ENCODE measurements around the gene LIN28B. TPM values are rescaled to one million over a fixed set of nuclear protein-coding genes. Genes with fewer than 3 reads are reported as not detected.
"Not testable (repeated sequence)": the region's sequence is repeated elsewhere in the genome, so short reads cannot be mapped to it uniquely, and the experiment has no call there.

Gene LIN28B
- total RNA-seq, 2 donors from 2014 or later: not detected

DNA sequence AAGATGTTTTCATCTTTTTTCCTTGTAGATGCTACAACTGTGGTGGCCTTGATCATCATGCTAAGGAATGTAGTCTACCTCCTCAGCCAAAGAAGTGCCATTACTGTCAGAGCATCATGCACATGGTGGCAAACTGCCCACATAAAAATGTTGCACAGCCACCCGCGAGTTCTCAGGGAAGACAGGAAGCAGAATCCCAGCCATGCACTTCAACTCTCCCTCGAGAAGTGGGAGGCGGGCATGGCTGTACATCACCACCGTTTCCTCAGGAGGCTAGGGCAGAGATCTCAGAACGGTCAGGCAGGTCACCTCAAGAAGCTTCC, 121.4 kb downstream of the LIN28B start:
- no peaks in the 10 kb centered on the region for H3K9me3 ChIP-seq
- no peak for DNase-seq
- H3K4me3 ChIP-seq: no peak overlapping the region
- WGBS, 2 donors: 42 to 50% methylated on average over 6 of the region's 6 CpGs
- no peak for ATAC-seq
- TF ChIP-seq, protein P1, sequence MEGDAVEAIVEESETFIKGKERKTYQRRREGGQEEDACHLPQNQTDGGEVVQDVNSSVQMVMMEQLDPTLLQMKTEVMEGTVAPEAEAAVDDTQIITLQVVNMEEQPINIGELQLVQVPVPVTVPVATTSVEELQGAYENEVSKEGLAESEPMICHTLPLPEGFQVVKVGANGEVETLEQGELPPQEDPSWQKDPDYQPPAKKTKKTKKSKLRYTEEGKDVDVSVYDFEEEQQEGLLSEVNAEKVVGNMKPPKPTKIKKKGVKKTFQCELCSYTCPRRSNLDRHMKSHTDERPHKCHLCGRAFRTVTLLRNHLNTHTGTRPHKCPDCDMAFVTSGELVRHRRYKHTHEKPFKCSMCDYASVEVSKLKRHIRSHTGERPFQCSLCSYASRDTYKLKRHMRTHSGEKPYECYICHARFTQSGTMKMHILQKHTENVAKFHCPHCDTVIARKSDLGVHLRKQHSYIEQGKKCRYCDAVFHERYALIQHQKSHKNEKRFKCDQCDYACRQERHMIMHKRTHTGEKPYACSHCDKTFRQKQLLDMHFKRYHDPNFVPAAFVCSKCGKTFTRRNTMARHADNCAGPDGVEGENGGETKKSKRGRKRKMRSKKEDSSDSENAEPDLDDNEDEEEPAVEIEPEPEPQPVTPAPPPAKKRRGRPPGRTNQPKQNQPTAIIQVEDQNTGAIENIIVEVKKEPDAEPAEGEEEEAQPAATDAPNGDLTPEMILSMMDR (IDR thresholded peaks at IDR 0.05): no peak
- no peak for TF ChIP-seq POLR2A (IDR thresholded peaks at IDR 0.05)
- H3K27me3 ChIP-seq: no peaks in the 10 kb centered on the region
- no peaks in the 10 kb centered on the region for H3K36me3 ChIP-seq (replicated peaks in 1 of 2; ENCODE audit: insufficient read depth in 1 of 2, low read depth in 2 of 2)
- no peak overlapping the region for H3K27ac ChIP-seq
- intact Hi-C loops (cut with DNase I): no loop called here
- H3K4me1 ChIP-seq: no peaks in the 10 kb centered on the region

DNA sequence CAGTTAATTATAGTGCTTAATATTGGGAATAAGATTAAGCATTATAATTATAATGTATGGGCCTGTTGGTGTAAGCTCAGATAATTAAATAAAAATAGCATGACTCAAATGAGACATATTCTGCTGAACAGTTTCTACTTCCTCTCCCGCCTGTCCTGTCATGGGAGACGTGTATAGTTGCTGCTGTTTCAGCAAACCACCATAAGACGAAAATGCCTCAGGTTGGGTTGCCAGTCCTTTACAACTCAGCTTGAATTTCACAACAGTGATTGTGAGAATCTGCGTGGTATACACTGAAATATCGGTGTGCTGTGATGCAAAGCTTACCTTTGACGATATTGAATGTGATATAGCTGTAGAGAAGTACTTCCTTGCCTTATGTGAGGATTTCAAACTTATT, 123.4 kb downstream of the LIN28B start:
- Histone ChIP-seq H3K27ac (no peak overlapping the region), H3K4me1 (no peaks in the 10 kb centered on the region), H3K27me3 (no peaks in the 10 kb centered on the region), H3K36me3 (replicated peaks in 1 of 2; ENCODE audit: insufficient read depth in 1 of 2, low read depth in 2 of 2) (no peaks in the 10 kb centered on the region), H3K9me3 (no peaks in the 10 kb centered on the region), H3K4me3 (no peak overlapping the region)
- DNase-seq (no peak), ATAC-seq (no peak)
- no peak for TF ChIP-seq POLR2A (IDR thresholded peaks at IDR 0.05)
- TF ChIP-seq, protein P1 (IDR thresholded peaks at IDR 0.05): no peak
- WGBS, 2 donors: 63 to 76% methylated on average over 6 of the region's 6 CpGs
- intact Hi-C loops (cut with DNase I): no loop called here

DNA sequence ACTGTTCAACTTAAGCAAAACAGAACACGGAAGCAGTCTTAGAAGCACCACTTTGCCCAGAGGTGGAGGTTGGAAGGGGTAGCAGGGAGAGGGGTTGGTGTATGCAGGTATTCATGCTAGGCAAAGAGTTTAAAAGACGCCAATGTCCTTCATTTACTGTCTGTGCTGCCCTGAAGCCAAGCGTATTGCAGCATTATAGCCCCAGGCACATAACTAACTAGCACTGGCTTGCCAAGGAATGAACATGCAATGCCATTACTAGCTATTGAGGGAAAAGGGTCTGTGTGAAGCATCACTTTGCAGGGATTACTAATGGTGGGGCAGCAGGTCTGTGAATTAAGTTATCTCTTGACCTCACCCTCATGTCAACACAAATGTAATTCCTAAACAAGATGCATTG, 124.8 kb downstream of the LIN28B start:
- intact Hi-C loops (cut with DNase I); H3K4me3 ChIP-seq; ATAC-seq; H3K36me3 ChIP-seq (replicated peaks in 1 of 2; ENCODE audit: insufficient read depth in 1 of 2, low read depth in 2 of 2); H3K9me3 ChIP-seq; H3K4me1 ChIP-seq; H3K27ac ChIP-seq; DNase-seq; H3K27me3 ChIP-seq: not testable (repeated sequence)
- WGBS, 2 donors: 47 to 51% methylated on average over 3 of the region's 3 CpGs

DNA sequence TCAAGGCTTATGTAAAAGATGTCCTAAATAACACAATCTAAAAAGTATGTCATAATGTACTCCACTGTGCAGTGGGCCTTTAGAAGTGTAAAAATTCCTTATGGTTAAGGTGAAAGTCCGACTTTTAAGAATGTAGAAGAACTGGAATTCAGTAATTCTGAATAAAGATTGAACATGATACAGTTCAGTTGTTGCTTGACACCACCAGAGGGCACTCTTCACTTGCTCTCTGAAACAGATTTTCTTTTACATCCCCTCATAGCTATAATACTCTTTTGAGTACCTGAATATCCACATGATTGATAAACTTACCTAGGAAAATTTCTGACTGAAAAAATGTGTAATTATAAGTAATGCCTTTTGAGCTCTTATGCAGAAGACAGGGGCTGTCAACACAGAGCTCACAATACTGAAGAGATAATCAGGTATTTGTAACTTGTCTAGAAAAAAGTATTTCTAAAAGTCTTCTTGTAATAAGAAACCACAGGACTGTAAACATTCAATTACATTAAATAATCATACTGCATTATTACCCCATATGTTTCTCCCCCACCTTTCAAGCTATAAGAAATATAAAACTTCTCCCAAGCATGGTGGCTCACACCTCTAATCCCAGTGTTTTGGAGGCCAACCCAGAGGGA, 130.8 kb downstream of the LIN28B start:
- intact Hi-C loops (cut with DNase I): no loop called here
- DNase-seq: peak; percentile 43 to 65 (median 52)

DNA sequence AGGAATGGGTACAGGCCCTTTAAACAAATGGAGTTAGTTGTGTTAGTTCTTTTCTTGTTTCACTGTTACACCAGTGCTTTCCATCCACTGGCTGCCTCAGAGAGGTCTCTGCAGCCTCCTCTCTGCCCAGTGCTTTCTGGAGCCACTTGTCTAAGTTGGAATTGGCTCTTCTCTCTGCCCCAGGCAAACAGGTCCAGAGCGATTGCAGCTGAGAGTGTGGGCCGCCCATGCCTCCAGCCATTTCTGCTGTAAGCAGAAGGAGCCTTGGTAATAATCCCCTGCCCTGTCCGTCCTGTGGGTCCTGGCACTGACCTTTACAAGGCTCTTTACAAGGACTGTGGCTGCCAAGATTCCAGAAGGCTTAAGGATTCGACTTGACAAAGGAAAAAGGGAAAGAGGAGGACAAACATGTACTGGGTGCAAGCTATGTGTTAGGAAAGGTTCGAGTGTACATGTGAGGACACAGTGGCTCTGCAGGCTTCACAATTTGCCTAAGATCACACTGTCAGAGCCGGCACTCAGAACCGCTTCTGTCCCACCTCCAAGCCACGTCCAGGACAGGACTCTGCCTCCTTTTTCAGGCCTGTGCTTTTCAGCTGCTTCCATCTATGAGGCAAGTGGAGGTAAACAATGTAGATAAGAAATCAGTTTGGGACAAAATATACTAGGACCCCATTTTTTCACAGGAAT, 134.4 kb downstream of the LIN28B start:
- Histone ChIP-seq H3K9me3 (no peaks in the 10 kb centered on the region), H3K27me3 (no peaks in the 10 kb centered on the region), H3K27ac (no peak overlapping the region), H3K4me3 (no peak overlapping the region), H3K4me1 (no peaks in the 10 kb centered on the region), H3K36me3 (replicated peaks in 1 of 2; ENCODE audit: insufficient read depth in 1 of 2, low read depth in 2 of 2) (no peaks in the 10 kb centered on the region)
- no peak for ATAC-seq
- intact Hi-C loops (cut with DNase I): loop anchor here (5.0 kb wide), 1 partner anchor 331 kb away; no protein-coding TSS in a partner anchor
- DNase-seq: no peak
- TF ChIP-seq POLR2A (IDR thresholded peaks at IDR 0.05): no peak
- TF ChIP-seq, protein P1 (IDR thresholded peaks at IDR 0.05): no peak
- 62 to 65% methylated on average over 8 of the region's 8 CpGs for WGBS, 2 donors

More for the DNA sequence above, 130.8 kb downstream of the LIN28B start:
- no peak overlapping the region for H3K27ac ChIP-seq
- H3K9me3 ChIP-seq: no peaks in the 10 kb centered on the region
- 0% methylated on average over 1 of the region's 1 CpG for WGBS, 2 donors
- peak; percentile 48 for ATAC-seq
- no peak overlapping the region for H3K4me3 ChIP-seq
- H3K4me1 ChIP-seq: no peaks in the 10 kb centered on the region
- H3K27me3 ChIP-seq: no peaks in the 10 kb centered on the region
- no peaks in the 10 kb centered on the region for H3K36me3 ChIP-seq (replicated peaks in 1 of 2; ENCODE audit: insufficient read depth in 1 of 2, low read depth in 2 of 2)
- TF ChIP-seq POLR2A (IDR thresholded peaks at IDR 0.05): no peak
- TF ChIP-seq, protein P1 (IDR thresholded peaks at IDR 0.05): peak; percentile 49 to 84 (median 78)
